Measurements from ENCODE around the gene WDR77. TPM values are rescaled to one million over a fixed set of nuclear protein-coding genes. Genes with fewer than 3 reads are reported as not detected.

Gene WDR77
- total RNA-seq, 1 donor from 2014 or later = 49.1 TPM

GRCh38 chr1:111449703-111450017 lies 604 bp upstream of the WDR77 start:
- H3K9ac ChIP-seq (ENCODE audit: low read length) = peak overlapping the region; percentile 99
- H2AFZ ChIP-seq (ENCODE audit: low read depth, low read length) = peak overlapping the region; percentile 97
- no peaks in the 10 kb centered on the region for H3K9me3 ChIP-seq (ENCODE audit: insufficient read depth, low read depth, low read length)
- Mint-ChIP-seq H3K4me1 (ENCODE audit: low read depth, unreplicated experiment) (peaks cover 22% of the 10 kb centered on the region), H3K27me3 (ENCODE audit: low read depth, unreplicated experiment) (no peaks in the 10 kb centered on the region), H3K36me3 (ENCODE audit: low read depth, unreplicated experiment) (no peaks in the 10 kb centered on the region), H3K9me3 (ENCODE audit: unreplicated experiment) (peaks cover 2% of the 10 kb centered on the region), H3K4me3 (ENCODE audit: unreplicated experiment) (peak overlapping the region; percentile 100), H3K27ac (ENCODE audit: unreplicated experiment) (peak overlapping the region; percentile 99)
- peaks cover 36% of the 10 kb centered on the region for H3K36me3 ChIP-seq (ENCODE audit: insufficient read depth, low read length)
- peak overlapping the region; percentile 94 for H3K4me3 ChIP-seq (ENCODE audit: insufficient read depth, low read depth, low read length)
- no peaks in the 10 kb centered on the region for H3K27me3 ChIP-seq (ENCODE audit: insufficient read depth, low read length)
- H3K4me1 ChIP-seq (ENCODE audit: insufficient read depth, low read length) = peaks cover 13% of the 10 kb centered on the region
- TF ChIP-seq CTCF (IDR thresholded peaks at IDR 0.05; ENCODE audit: insufficient read depth, low read depth, low read length) (no peak), EZH2 (IDR thresholded peaks at IDR 0.05; ENCODE audit: insufficient read depth, low read length) (no peak)
- FAIRE-seq = no peak
- peak overlapping the region; percentile 88 for H3K4me2 ChIP-seq (ENCODE audit: low read length)
- no peak for DNase-seq (ENCODE audit: low read depth)
- peaks cover 45% of the 10 kb centered on the region for H4K20me1 ChIP-seq (ENCODE audit: insufficient read depth, low read length)
- H3K27ac ChIP-seq (ENCODE audit: low read depth, low read length) = peak overlapping the region; percentile 96
- peaks cover 90% of the 10 kb centered on the region for H3K79me2 ChIP-seq (ENCODE audit: insufficient read depth, low read length)

- Histone ChIP-seq H3K4me3 (ENCODE audit: insufficient read depth, low read depth, low read length) (peak overlapping the region; percentile 94), H3K9me3 (ENCODE audit: insufficient read depth, low read depth, low read length) (no peaks in the 10 kb centered on the region), H2AFZ (ENCODE audit: low read depth, low read length) (peak overlapping the region; percentile 73), H3K79me2 (ENCODE audit: insufficient read depth, low read length) (peaks cover 79% of the 10 kb centered on the region), H3K9ac (ENCODE audit: low read length) (peak overlapping the region; percentile 99), H4K20me1 (ENCODE audit: insufficient read depth, low read length) (peaks cover 33% of the 10 kb centered on the region), H3K4me2 (ENCODE audit: low read length) (peak overlapping the region; percentile 88), H3K27ac (ENCODE audit: low read depth, low read length) (peak overlapping the region; percentile 71), H3K27me3 (ENCODE audit: insufficient read depth, low read length) (no peaks in the 10 kb centered on the region), H3K4me1 (ENCODE audit: insufficient read depth, low read length) (peaks cover 13% of the 10 kb centered on the region), H3K36me3 (ENCODE audit: insufficient read depth, low read length) (peaks cover 43% of the 10 kb centered on the region)
- Mint-ChIP-seq H3K27me3 (ENCODE audit: low read depth, unreplicated experiment) (no peaks in the 10 kb centered on the region), H3K9me3 (ENCODE audit: unreplicated experiment) (peaks cover 2% of the 10 kb centered on the region), H3K27ac (ENCODE audit: unreplicated experiment) (peak overlapping the region; percentile 73), H3K4me3 (ENCODE audit: unreplicated experiment) (peak overlapping the region; percentile 100), H3K4me1 (ENCODE audit: low read depth, unreplicated experiment) (peaks cover 25% of the 10 kb centered on the region), H3K36me3 (ENCODE audit: low read depth, unreplicated experiment) (peaks cover 3% of the 10 kb centered on the region)
- TF ChIP-seq CTCF (IDR thresholded peaks at IDR 0.05; ENCODE audit: insufficient read depth, low read depth, low read length) (no peak), EZH2 (IDR thresholded peaks at IDR 0.05; ENCODE audit: insufficient read depth, low read length) (no peak)
- DNase-seq (ENCODE audit: low read depth) (peak; percentile 15), FAIRE-seq (no peak)
Observed at GRCh38 chr1:111448482-111448917, 556 bp downstream of the WDR77 start.

GRCh38 chr1:111446967-111447892 lies 1.8 kb downstream of the WDR77 start:
- no peak for DNase-seq (ENCODE audit: low read depth)
- Histone ChIP-seq H3K36me3 (ENCODE audit: insufficient read depth, low read length) (peaks cover 56% of the 10 kb centered on the region), H3K27ac (ENCODE audit: low read depth, low read length) (no peak overlapping the region), H3K4me3 (ENCODE audit: insufficient read depth, low read depth, low read length) (peak overlapping the region; percentile 94), H3K4me2 (ENCODE audit: low read length) (peak overlapping the region; percentile 88), H3K4me1 (ENCODE audit: insufficient read depth, low read length) (peaks cover 13% of the 10 kb centered on the region), H2AFZ (ENCODE audit: low read depth, low read length) (no peak overlapping the region), H3K9ac (ENCODE audit: low read length) (peak overlapping the region; percentile 99), H4K20me1 (ENCODE audit: insufficient read depth, low read length) (peaks cover 40% of the 10 kb centered on the region), H3K79me2 (ENCODE audit: insufficient read depth, low read length) (peaks cover 69% of the 10 kb centered on the region), H3K9me3 (ENCODE audit: insufficient read depth, low read depth, low read length) (no peaks in the 10 kb centered on the region), H3K27me3 (ENCODE audit: insufficient read depth, low read length) (no peaks in the 10 kb centered on the region)
- Mint-ChIP-seq H3K4me3 (ENCODE audit: unreplicated experiment) (peak overlapping the region; percentile 100), H3K4me1 (ENCODE audit: low read depth, unreplicated experiment) (peaks cover 25% of the 10 kb centered on the region), H3K27ac (ENCODE audit: unreplicated experiment) (no peak overlapping the region), H3K27me3 (ENCODE audit: low read depth, unreplicated experiment) (no peaks in the 10 kb centered on the region), H3K36me3 (ENCODE audit: low read depth, unreplicated experiment) (peaks cover 9% of the 10 kb centered on the region), H3K9me3 (ENCODE audit: unreplicated experiment) (peaks cover 2% of the 10 kb centered on the region)
- no peak for FAIRE-seq
- TF ChIP-seq EZH2 (IDR thresholded peaks at IDR 0.05; ENCODE audit: insufficient read depth, low read length) (no peak), CTCF (IDR thresholded peaks at IDR 0.05; ENCODE audit: insufficient read depth, low read depth, low read length) (no peak)

Measured in astrocyte (in vitro differentiated cells and primary cell).